Activated T-cell treated with anti-CD3 and anti-CD28 coated beads for 48 hours (primary cell): Measurements from ENCODE around the gene EMILIN3.

Source experiments
- DNase-seq: peaks from one replicate; pipeline ENCODE4 v3.0.0-alpha.2; 2020; ENCODE audit warnings: low read depth

The EMILIN3 gene

GRCh38 chr20:41347523-41348429 lies 18.8 kb downstream of the EMILIN3 start:
- DNase-seq = no peak

GRCh38 chr20:41345729-41346067 lies 20.9 kb downstream of the EMILIN3 start:
- no peak for DNase-seq

- no peak for DNase-seq
These were observed 21.5 kb downstream of the EMILIN3 start for GRCh38 chr20:41344938-41345728.

- no peak for DNase-seq
These were observed 22.1 kb downstream of the EMILIN3 start for GRCh38 chr20:41344477-41344876.

- DNase-seq = no peak
These were observed 23.8 kb downstream of the EMILIN3 start for GRCh38 chr20:41342474-41343464.

- peak; percentile 67 for DNase-seq
These were observed 26.1 kb downstream of the EMILIN3 start, which contains the start of gene LPIN3 for GRCh38 chr20:41340327-41341055. TSS of gene LPIN3 (plus strand) at chr20:41340821. CDS start at chr20:41345804, 4,983 bp downstream.

GRCh38 chr20:41339957-41340326 lies 26.7 kb downstream of the EMILIN3 start:
- peak; percentile 83 for DNase-seq

GRCh38 chr20:41336711-41337492 lies 29.7 kb downstream of the EMILIN3 start:
- no peak for DNase-seq

GRCh38 chr20:41335591-41335990 lies 31.0 kb downstream of the EMILIN3 start:
- DNase-seq = no peak

GRCh38 chr20:41334443-41335421 lies 31.9 kb downstream of the EMILIN3 start:
- no peak for DNase-seq

- DNase-seq = no peak
These were observed 32.6 kb downstream of the EMILIN3 start for GRCh38 chr20:41334036-41334435.

- DNase-seq = no peak
These were observed 34.9 kb downstream of the EMILIN3 start for GRCh38 chr20:41331731-41332130.

GRCh38 chr20:41330941-41331340 lies 35.7 kb downstream of the EMILIN3 start:
- no peak for DNase-seq

- no peak for DNase-seq
These were observed 36.3 kb downstream of the EMILIN3 start for GRCh38 chr20:41330343-41330720.

GRCh38 chr20:41329435-41330342 lies 36.9 kb downstream of the EMILIN3 start:
- peak; percentile 54 for DNase-seq

GRCh38 chr20:41327178-41327577 lies 39.4 kb downstream of the EMILIN3 start:
- no peak for DNase-seq

GRCh38 chr20:41320976-41321375 lies 45.6 kb downstream of the EMILIN3 start:
- no peak for DNase-seq

GRCh38 chr20:41320441-41320840 lies 46.2 kb downstream of the EMILIN3 start:
- no peak for DNase-seq
